T-helper 17 cell (primary cell): ENCODE measurements around the gene VCAM1. TPM values are rescaled to one million over a fixed set of nuclear protein-coding genes. Genes with fewer than 3 reads are reported as not detected.

Experiments used
- ATAC-seq: fragments of 150-1000 bp; cut with Tn5 transposase; 2 replicates; pipeline ENCODE4 v1.10.0; 2021; ENCODE audit warnings: mild to moderate bottlenecking, moderate library complexity
- DNase-seq, 3 donors: peaks; one replicate each; pipeline versions ENCODE4 v3.0.0 to v3.0.0-alpha.2; 2020 to 2021
- H3K9me3 ChIP-seq: one replicate; pipeline ENCODE4 v1.7.0; 2013; ENCODE audit warnings: low read length, mild to moderate bottlenecking; ENCODE audit not compliant: control insufficient read depth, poor library complexity, severe bottlenecking
- H3K27ac Mint-ChIP-seq: one replicate; pipeline ENCODE4 v1.8.0; 2022; ENCODE audit warnings: mild to moderate bottlenecking, moderate library complexity, mixed read lengths
- H3K27me3 Mint-ChIP-seq: one replicate; pipeline ENCODE4 v1.8.0; 2022; ENCODE audit warnings: mixed read lengths
- H3K36me3 Mint-ChIP-seq: one replicate; pipeline ENCODE4 v1.8.0; 2022; ENCODE audit warnings: low read depth, mixed read lengths
- H3K4me1 Mint-ChIP-seq: one replicate; pipeline ENCODE4 v1.8.0; 2022; ENCODE audit warnings: mild to moderate bottlenecking, mixed read lengths
- H3K4me3 Mint-ChIP-seq: one replicate; pipeline ENCODE4 v1.8.0; 2022; ENCODE audit warnings: mild to moderate bottlenecking, moderate library complexity, mixed read lengths
- total RNA-seq, 4 donors: library from RNA in 2 of 4; stranded (reverse) in 2 of 4; gene quantifications; one replicate each; pipeline ENCODE4 v1.2.3 and lab custom pipeline; 2022 to 2026

Gene VCAM1
- total RNA-seq (not detected), total RNA-seq (lab: John Stamatoyannopoulos, UW) (0 reads per million in 2 donors)

DNA sequence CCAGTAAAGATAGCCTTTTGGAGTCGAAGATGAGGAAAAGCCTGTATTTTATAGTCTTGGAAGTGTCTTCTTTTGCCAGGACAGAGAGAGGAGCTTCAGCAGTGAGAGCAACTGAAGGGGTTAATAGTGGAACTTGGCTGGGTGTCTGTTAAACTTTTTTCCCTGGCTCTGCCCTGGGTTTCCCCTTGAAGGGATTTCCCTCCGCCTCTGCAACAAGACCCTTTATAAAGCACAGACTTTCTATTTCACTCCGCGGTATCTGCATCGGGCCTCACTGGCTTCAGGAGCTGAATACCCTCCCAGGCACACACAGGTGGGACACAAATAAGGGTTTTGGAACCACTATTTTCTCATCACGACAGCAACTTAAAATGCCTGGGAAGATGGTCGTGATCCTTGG is at the start of gene VCAM1:
TSS of gene VCAM1 (plus strand) at position 253 of the 400 bp plus-strand sequence. CDS start at position 372, 119 bp downstream.
- peaks cover 48% of the 10 kb centered on the region for H3K27me3 Mint-ChIP-seq
- no peak within 1 kb of the TSS for H3K27ac Mint-ChIP-seq
- no peaks in the 10 kb centered on the region for H3K9me3 ChIP-seq
- peaks cover 2% of the 10 kb centered on the region for H3K4me1 Mint-ChIP-seq
- no peaks in the 10 kb centered on the region for H3K36me3 Mint-ChIP-seq
- DNase-seq, result no peak
- no peak within 1 kb of the TSS for H3K4me3 Mint-ChIP-seq
- no peak for ATAC-seq

DNA sequence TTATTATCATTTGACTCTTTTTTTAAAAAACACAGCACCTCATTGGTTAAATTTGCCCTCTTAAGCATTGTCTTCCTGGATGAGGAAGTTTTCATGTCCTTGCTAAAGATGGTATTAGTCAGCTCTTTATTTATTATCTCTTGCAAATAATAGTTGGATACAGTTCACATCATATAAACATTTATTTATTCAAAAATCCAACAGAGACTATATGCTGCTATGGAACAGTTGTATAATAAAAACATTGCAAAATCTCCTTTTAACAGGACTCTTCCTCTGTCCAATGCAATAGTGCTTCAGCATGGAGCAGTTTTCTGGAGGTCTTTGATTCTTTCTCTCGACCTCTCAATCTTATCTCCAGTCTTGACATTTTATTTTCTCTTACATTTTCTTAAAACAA is 49.5 kb upstream of the VCAM1 start:
- ATAC-seq, result no peak
- H3K4me3 Mint-ChIP-seq, result no peak overlapping the region
- DNase-seq, result no peak
- H3K27me3 Mint-ChIP-seq, result peaks cover 28% of the 10 kb centered on the region
- H3K36me3 Mint-ChIP-seq, result peaks cover 5% of the 10 kb centered on the region
- H3K9me3 ChIP-seq, result no peaks in the 10 kb centered on the region
- H3K4me1 Mint-ChIP-seq, result peaks cover 2% of the 10 kb centered on the region
- no peak overlapping the region for H3K27ac Mint-ChIP-seq

- no peak overlapping the region for H3K4me3 Mint-ChIP-seq
- H3K27ac Mint-ChIP-seq, result no peak overlapping the region
- peaks cover 5% of the 10 kb centered on the region for H3K36me3 Mint-ChIP-seq
- no peak for DNase-seq
- ATAC-seq, result no peak
- no peaks in the 10 kb centered on the region for H3K9me3 ChIP-seq
- H3K4me1 Mint-ChIP-seq, result peaks cover 2% of the 10 kb centered on the region
- H3K27me3 Mint-ChIP-seq, result peaks cover 21% of the 10 kb centered on the region
These were observed 47.9 kb upstream of the VCAM1 start for GRCh38 chr1:100671601-100672000.

DNA sequence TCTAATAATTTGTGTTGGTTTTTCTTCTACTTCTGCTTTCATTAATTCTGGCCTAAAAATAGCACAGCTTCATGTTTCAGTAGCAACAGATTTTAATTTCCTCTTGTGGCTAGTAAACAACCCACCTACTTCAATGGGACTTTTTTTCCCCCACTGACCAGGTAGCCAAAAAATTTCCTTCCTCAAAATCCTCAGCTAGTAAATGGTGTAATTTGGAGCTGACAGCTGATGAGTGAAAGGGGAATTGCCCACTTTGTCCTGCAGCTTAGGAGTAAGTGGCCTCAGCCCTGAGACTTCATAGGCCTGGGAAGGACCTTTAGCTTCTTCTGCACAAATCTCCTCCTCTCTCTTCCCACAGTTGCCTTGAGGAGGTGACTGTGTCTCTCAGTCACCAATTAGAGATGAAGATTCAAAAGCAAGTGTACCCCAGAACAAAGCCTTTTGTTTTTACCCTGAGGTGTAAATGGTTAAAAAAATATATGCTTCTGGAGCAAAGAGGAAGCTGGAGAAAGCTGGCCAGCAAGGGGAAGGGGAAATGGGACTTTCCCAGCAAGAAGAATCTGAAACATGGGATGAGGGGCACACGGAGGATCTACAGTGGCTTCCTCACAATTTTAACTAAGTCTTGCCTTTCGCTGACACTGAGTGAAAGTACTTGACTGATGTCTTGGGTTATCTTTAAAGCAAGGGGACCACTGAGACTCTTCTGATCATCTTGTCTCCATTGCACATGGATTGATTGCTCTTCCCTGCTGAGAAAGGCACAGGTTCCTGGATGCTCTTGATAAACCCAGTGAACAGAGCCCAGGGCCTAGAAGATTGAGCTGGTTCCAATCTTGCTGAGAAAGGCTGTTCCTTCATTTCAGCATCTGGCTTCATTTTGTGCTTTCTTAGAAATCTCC is 35.8 kb upstream of the VCAM1 start:
- no peak overlapping the region for H3K4me3 Mint-ChIP-seq
- H3K9me3 ChIP-seq, result no peaks in the 10 kb centered on the region
- no peak overlapping the region for H3K27ac Mint-ChIP-seq
- no peaks in the 10 kb centered on the region for H3K36me3 Mint-ChIP-seq
- no peaks in the 10 kb centered on the region for H3K4me1 Mint-ChIP-seq
- DNase-seq, result no peak
- peaks cover 11% of the 10 kb centered on the region for H3K27me3 Mint-ChIP-seq
- ATAC-seq, result no peak

- no peaks in the 10 kb centered on the region for H3K4me1 Mint-ChIP-seq
- ATAC-seq, result no peak
- H3K36me3 Mint-ChIP-seq, result peaks cover 2% of the 10 kb centered on the region
- no peak overlapping the region for H3K4me3 Mint-ChIP-seq
- no peak for DNase-seq
- H3K27me3 Mint-ChIP-seq, result peaks cover 24% of the 10 kb centered on the region
- no peaks in the 10 kb centered on the region for H3K9me3 ChIP-seq
- no peak overlapping the region for H3K27ac Mint-ChIP-seq
These were observed 19.8 kb upstream of the VCAM1 start for GRCh38 chr1:100699744-100700143.

DNA sequence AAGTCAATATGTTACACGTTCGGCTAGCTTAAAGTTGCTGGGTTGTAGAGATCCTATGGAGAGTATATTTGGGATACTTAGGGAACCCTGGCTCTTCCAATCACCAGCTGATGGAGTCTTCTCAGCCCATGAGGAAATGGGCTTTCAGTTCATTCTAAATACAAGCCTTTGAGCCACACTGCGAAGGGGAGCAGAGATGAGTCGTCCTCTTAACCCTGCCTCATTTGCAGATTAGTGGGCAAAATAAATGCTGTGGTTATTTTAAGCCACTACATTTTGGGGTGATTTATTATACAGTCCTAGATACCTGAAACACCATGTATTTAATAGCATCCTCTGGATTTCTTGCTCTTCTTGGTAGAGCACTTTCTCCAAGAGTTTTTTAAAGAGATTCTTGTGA is 19.0 kb upstream of the VCAM1 start:
- Mint-ChIP-seq H3K4me1 (no peaks in the 10 kb centered on the region), H3K36me3 (peaks cover 2% of the 10 kb centered on the region), H3K27me3 (peaks cover 28% of the 10 kb centered on the region), H3K4me3 (no peak overlapping the region), H3K27ac (no peak overlapping the region)
- ATAC-seq (no peak), DNase-seq (no peak)
- no peaks in the 10 kb centered on the region for H3K9me3 ChIP-seq

DNA sequence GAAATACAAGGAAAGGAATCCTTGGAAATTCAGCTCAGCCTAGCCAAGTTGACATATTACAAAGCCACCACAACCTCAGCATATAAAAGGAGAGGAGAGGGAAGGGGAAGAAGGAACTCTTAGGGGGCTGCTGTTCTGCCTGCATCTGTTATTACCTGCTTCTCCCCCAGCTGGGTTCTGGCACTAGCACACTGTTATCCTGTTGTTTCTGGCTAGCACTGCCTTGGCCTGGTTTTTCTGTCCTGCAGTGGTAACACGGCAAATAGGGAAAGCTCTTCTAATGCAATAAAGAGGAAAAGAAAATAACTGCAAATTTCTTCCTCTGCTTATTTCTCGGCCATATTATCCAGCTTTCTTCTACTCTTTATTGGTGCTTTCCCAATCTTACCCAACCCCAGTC is 16.5 kb upstream of the VCAM1 start:
- H3K4me3 Mint-ChIP-seq, result no peak overlapping the region
- no peaks in the 10 kb centered on the region for H3K4me1 Mint-ChIP-seq
- no peaks in the 10 kb centered on the region for H3K9me3 ChIP-seq
- H3K27me3 Mint-ChIP-seq, result peaks cover 32% of the 10 kb centered on the region
- ATAC-seq (no peak), DNase-seq (no peak)
- peaks cover 2% of the 10 kb centered on the region for H3K36me3 Mint-ChIP-seq
- H3K27ac Mint-ChIP-seq, result no peak overlapping the region

GRCh38 chr1:100703716-100704115 is 15.8 kb upstream of the VCAM1 start:
- ATAC-seq (no peak), DNase-seq (no peak)
- Mint-ChIP-seq H3K4me3 (no peak overlapping the region), H3K36me3 (peaks cover 2% of the 10 kb centered on the region), H3K4me1 (no peaks in the 10 kb centered on the region), H3K27me3 (peaks cover 32% of the 10 kb centered on the region), H3K27ac (no peak overlapping the region)
- no peaks in the 10 kb centered on the region for H3K9me3 ChIP-seq

DNA sequence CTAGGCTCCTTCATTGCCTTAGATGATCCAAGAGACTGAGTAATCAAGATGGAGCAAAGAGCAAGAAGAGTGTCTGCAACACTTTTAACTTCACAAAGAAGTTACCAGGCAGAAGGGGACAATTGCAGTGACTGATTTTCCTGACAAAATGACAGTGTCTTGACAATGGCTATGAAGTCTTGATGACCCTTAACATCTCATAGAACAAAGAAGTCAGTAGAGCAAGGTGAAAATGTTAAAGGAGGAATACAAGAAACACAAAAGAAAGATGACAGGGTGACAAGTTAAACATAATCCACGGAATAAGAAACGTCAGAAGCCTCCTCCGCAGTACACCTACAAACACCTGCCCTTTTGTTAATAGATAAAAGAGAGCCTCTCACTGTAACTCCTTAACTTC is 15.1 kb upstream of the VCAM1 start:
- Mint-ChIP-seq H3K4me3 (no peak overlapping the region), H3K36me3 (peaks cover 2% of the 10 kb centered on the region), H3K27ac (no peak overlapping the region), H3K4me1 (no peaks in the 10 kb centered on the region), H3K27me3 (peaks cover 32% of the 10 kb centered on the region)
- DNase-seq, result no peak
- ATAC-seq, result no peak
- no peaks in the 10 kb centered on the region for H3K9me3 ChIP-seq

DNA sequence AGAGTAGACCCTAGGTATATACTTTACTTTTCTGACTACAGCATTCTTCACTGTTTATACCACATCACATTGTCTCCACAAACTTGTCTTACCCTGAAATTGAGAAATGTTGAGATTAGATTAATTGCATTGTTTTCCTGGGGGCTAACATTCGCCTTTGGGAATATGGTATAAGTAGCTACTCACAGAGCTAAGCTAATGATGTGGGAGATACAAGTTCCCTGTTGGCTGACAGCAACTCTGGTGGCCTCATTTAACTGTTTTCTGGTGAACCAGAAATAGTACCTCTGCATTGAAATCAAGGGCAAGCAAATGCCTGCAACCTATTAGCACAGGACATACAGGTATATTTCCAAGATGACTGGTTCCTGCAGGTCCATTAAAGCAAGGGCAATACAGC is 13.2 kb upstream of the VCAM1 start:
- Mint-ChIP-seq H3K27ac (no peak overlapping the region), H3K27me3 (peaks cover 34% of the 10 kb centered on the region), H3K36me3 (peaks cover 3% of the 10 kb centered on the region), H3K4me1 (no peaks in the 10 kb centered on the region), H3K4me3 (no peak overlapping the region)
- DNase-seq (no peak), ATAC-seq (no peak)
- no peaks in the 10 kb centered on the region for H3K9me3 ChIP-seq

DNA sequence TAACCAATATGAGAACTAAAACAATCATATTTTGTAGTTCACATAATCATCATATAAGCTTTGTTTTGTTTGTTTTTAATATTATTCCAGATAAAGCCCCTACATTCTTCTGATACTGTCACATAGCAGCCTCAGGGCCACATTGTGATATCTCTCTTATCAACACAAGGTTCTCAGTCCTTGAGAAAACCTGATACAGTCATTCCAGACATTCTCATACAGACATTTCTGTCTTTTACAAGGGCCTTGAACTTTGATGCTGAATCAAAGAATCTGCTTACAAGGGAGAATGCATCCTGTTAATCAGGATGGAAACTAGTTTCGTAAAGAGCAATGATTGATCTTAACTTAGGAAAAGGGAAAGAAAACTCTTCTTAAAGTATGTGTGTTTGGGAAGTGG is 12.7 kb upstream of the VCAM1 start:
- no peak overlapping the region for H3K27ac Mint-ChIP-seq

GRCh38 chr1:100708476-100709062 is 11.0 kb upstream of the VCAM1 start:
- ATAC-seq (no peak), DNase-seq (no peak)
- no peaks in the 10 kb centered on the region for H3K9me3 ChIP-seq
- no peak overlapping the region for H3K27ac Mint-ChIP-seq
- H3K27me3 Mint-ChIP-seq, result peaks cover 32% of the 10 kb centered on the region
- H3K4me1 Mint-ChIP-seq, result no peaks in the 10 kb centered on the region
- H3K36me3 Mint-ChIP-seq, result peaks cover 2% of the 10 kb centered on the region
- H3K4me3 Mint-ChIP-seq, result no peak overlapping the region

More for the DNA sequence above, 12.7 kb upstream of the VCAM1 start:
- DNase-seq (no peak), ATAC-seq (no peak)
- Mint-ChIP-seq H3K27me3 (peaks cover 34% of the 10 kb centered on the region), H3K36me3 (peaks cover 3% of the 10 kb centered on the region), H3K4me3 (no peak overlapping the region), H3K4me1 (no peaks in the 10 kb centered on the region)
- H3K9me3 ChIP-seq, result no peaks in the 10 kb centered on the region

DNA sequence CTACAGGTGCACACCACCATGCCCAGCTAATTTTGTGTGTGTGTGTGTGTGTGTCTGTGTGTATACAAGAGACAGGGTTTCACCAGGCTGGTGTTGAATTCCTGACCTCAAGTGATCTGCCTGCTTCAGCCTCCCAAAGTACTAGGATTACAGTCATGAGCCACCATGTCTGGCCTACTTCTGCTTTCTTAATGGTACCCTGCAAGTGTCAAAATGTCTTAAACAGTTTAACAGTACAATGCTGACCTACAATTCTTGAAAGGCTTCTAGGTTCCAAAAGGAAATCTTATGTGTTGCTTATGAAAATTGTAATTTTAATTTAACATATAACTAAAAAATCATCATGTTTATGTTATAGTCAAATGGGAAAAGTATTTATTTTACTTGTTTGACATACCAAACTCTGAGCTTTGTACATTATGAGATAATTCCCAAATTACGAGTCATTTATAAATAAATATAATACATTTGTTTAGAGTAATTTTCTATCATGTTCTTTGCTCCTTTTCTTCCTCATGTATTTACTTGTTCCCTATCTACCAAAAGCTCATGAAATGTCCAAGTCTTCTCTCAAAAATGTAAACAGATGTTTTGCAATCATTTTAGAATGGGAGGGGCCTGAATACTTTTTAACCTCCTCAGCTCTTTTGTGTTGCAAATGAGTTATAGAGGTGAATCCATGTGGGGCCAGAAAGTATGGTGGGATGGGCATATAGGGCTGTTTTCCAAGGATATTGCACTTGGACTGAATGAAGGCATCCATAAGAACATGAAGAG is 8.4 kb upstream of the VCAM1 start:
- H3K27ac Mint-ChIP-seq, result no peak overlapping the region
- ATAC-seq (no peak), DNase-seq (no peak)
- no peaks in the 10 kb centered on the region for H3K4me1 Mint-ChIP-seq
- H3K27me3 Mint-ChIP-seq, result peaks cover 23% of the 10 kb centered on the region
- H3K4me3 Mint-ChIP-seq, result no peak overlapping the region
- no peaks in the 10 kb centered on the region for H3K9me3 ChIP-seq
- peaks cover 2% of the 10 kb centered on the region for H3K36me3 Mint-ChIP-seq
